ENCODE measurements around the gene TGM2.

- no peak for TF ChIP-seq CTCF (IDR thresholded peaks at IDR 0.05; ENCODE audit: poor library complexity, severe bottlenecking)
- no peak for TF ChIP-seq EP300 (conservative IDR thresholded peaks at IDR 0.05; ENCODE audit: poor library complexity, severe bottlenecking)
- no peak for TF ChIP-seq REST (IDR thresholded peaks at IDR 0.05; ENCODE audit: borderline replicate concordance)
- TF ChIP-seq EZH2 (IDR thresholded peaks at IDR 0.05; ENCODE audit: borderline replicate concordance, insufficient read depth, low read length, poor library complexity, severe bottlenecking) = no peak
These were observed 37.0 kb downstream of the TGM2 start for GRCh38 chr20:38127920-38128528.

Data from neural cell (in vitro differentiated cells).